Activated CD4-positive, alpha-beta T cell treated with anti-CD3 and anti-CD28 coated beads for 48 hours (primary cell): ENCODE data around the gene ANKRD36B.
"Not testable (repeated sequence)": the region's sequence is repeated elsewhere in the genome, so short reads cannot be mapped to it uniquely, and the experiment has no call there.

Source experiments
- DNase-seq: peaks from one replicate; pipeline ENCODE4 v3.0.0-alpha.2; 2020

Gene ANKRD36B

DNA sequence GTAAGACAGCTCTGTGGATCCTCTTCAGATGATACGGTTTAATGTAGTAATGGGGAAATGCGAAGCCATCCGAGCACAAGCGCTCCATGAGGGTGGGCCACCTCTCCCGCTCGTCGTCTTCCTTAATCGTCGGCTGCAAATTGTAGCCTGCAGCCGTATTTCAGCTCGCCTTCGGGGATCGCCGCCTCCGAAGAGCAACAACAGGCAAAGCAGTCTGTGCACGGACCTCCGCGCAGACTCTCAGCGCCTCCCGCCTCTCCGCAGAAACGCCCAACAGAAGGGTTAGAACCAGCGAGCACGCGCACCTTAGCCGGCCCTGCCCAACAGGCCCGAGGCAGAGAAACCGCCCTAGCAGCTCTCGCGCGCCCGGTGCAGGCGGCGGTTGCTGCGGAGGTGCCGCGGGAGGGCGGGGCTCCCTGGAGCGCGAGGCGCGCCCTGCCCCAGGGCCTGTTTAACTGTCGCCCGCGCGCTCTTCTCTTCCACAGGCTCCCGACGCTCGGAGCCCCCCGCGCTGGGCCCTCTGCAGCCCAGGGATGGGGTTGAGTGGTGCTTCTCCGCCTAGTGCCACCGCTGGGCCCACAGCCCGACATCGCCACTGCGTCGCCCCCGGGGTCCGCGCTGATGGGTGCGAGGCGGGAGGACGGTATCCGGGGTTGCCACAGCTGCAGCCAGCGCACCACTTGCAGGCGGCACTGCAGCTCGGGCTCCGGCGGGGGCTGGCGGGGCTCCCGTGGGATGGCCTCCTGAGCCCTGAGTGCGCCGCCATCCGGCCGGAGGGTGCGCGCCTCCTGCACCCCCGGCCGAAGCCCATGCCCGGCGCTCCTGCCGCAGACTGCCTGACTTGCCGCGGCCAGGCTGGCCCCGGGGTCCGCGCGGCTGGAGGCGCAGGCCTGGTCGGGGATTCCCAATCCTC is at the start of gene ANKRD36B:
Gene ANKRD36B (minus strand): TSS at position 280 of the 913 bp plus-strand sequence. CDS start 192 bp downstream, at position 88.
- peak; percentile 81 for DNase-seq

DNA sequence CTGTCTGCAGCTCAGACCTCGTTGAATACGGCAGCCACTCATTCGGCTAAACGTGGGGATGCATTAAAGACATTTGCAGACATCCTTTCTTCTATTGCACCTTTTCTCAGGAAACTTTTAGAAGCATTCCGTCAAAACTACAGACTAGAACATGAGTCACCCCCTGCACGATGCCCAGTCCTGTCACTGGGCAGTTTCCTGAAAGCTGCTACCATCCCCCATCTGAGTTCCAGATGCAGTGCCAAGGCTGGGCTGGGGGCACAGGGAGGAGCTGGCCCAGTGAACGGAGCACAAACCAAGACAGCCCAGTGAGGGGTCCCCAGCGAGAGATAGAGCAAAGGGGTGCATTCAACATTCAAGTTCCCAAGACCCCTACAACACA is 36.4 kb upstream of the ANKRD36B start:
- DNase-seq = not testable (repeated sequence)

DNA sequence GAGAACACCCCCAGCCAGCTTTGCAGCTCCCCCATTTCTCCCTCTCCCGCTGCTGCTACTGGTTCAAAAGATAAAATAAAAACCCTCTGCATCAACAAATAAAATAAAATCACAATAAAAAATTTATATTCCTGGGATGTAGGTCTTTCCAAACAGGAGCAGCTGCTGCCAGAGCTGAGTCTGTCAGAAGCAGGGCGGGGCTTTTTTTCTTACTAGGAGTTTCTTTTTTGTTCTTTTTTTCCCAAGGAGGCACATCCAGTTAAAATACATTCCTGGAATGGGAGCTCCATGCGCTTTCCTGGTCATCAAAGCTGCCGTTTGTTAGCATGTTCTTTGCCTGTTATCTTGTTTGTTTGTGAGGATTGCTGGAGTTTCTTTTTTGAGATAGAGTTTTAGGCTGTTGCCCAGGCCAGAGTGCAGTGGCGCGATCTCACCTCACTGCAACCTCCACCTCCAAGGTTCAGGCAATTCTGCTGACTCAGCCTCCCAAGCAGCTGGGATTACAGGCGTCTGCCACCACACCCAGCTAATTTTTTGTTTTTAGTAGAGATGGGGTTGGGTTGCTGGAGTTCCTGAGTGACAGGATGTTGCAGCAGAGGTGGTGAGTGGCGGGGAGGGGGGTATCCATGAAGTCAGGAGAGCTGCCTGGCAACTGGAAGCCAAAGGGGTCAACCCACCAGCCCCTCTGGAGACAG is 35.8 kb upstream of the ANKRD36B start:
- DNase-seq = not testable (repeated sequence)

DNA sequence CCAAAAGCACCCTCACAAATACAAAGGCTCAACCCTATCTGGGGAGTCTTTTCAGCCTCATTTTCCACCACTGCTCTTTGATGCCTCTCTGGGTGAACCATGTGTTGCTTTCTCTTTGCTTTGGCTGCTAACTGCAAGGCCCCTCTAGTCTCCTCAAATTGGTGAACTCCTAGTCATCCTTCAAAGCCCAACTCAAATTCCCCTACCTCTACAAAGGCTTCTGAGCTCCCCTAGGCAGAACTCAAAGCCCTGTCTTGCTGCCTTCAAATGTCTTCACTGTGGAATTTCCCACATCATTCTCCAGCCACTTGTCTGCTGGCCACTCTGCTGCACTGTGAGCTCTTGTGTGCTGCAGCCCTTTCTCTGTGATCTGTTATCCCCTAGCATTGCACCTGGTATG is 33.3 kb upstream of the ANKRD36B start:
- DNase-seq = not testable (repeated sequence)

DNA sequence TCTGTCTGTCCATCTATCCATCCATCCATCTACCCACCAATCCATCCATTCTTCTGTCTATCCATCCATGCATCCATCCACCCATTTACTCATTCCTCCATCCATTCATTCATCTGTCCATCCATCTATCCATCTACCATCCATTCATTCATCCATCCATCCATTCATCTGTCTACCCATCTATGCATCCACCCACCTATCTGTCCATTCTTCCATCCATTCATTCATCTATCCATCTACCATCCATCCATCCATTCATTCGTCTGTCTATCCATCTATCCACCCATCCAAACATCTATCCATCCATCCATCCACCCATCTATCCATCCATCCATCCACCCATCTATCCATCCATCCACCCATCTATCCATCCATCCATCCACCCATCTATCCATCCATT is 30.8 kb upstream of the ANKRD36B start:
- not testable (repeated sequence) for DNase-seq

DNA sequence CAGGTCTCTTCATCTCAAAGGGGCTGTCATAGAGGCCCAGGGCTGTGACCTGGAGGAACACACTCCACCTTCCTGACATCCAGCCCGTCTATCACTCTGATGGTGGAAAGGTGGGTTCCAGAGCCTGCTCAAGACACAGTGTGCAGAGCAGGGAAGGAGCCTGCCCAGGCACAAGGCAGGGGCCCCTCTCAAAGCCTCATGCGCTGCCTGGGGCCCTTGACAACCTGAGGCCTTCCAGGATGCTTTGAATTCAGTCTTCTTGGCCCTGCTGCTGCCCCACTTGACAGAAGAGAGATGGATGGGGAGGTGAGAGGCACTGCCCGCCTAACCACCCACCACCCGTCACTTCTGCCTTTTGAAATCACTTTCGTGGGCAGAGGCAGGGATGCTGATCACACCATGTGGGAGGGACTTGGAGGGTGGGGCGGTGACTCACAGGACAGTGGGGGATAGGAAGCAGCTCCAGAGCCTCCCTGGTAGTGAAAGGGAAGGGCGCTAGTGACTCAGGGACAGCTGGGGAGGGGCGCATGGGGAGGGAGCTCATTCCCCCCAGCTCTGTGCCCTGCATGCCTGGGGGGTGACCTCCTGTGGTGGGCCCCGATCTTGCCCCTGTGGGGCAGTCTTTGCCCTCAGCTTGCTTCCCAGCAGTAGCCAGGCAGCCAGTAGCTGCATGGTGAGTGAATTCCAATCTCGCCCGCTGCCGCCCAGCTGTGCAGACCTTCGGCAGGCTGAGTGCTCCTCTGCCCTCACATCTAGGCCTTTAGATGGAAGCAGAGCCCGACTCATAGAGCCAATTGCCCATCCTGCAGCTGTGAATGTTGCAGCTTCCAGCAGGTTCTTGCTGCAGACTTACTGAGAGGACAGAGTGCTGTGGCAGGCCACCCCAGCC is 29.5 kb upstream of the ANKRD36B start:
- DNase-seq = not testable (repeated sequence)

DNA sequence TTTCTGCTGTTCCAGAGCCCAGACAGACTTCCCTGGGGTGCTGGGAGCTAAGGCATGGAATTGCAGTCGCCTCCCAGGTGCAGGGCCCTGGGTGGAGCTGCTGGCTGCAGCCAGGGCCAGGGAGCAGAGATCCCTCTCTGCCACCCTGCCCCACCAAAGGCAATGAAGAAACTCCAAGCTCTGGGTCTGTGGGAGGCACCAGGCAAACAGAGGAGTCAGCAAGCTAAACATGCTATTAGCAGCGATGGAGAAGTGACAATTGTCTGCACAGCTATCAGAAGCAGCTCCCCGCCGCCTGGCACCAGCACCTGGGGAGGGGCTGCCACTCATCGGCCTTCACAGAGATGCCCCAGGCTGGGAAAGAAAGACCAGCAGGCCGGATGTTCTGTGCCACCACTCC is 28.2 kb upstream of the ANKRD36B start:
- DNase-seq = no peak

DNA sequence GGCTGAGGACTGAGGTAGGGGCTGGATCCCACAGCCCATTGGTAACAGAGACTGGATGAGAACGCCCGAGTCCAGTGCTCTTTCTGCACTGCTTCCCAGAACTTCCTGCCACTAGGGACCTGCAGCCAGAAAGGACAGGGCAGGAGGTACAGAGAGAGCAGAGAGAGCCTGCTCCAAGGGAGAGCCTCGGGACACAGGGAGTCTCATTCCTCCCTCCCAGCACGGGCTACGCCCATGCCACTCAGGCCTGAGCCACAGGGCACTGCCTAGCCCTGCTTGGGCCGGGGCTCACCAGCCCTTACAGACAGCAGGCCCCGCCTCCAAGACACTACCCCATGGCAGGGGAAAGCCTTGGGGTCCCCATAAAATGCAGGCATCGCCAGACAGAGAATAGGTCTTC is 26.1 kb upstream of the ANKRD36B start:
- DNase-seq = not testable (repeated sequence)

DNA sequence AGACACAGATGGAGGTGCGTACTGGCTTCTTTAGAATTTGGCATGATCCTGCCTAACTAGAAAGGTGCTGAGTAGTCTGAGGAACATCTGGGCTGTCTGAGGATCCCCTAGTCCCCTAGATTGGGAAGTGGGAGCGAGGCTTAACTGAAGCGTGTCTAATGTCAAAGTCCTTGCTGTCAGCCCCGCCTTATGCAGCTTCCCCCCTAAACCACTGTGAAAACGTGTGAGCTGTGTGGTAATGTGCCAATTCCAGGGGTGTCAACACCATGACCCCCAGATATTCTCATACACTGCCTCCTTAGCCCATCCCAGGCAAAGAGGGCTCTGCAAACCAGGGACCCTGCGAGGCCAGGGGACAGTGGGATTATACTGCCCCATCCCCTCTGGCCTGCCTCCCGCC is 22.2 kb upstream of the ANKRD36B start:
- not testable (repeated sequence) for DNase-seq

DNA sequence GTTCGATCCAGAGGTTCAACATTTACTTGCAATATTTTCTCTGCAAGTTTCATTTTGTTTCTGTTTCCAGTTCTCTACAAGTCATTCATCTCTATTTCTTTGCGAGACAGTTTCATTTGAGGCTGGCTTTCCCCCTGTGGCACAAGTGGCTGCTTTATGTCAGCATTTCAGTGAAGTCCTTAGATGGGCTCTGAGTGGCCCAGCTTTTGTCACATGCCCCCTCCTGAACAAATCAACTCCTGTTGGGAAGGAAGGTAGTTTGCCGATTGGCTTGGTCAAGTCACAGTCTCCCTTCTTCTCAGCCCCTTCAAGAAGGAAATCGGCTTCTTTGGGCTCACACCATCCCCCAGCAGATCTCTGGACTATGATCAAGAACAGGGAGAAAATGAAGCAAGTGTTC is 19.1 kb upstream of the ANKRD36B start:
- not testable (repeated sequence) for DNase-seq

DNA sequence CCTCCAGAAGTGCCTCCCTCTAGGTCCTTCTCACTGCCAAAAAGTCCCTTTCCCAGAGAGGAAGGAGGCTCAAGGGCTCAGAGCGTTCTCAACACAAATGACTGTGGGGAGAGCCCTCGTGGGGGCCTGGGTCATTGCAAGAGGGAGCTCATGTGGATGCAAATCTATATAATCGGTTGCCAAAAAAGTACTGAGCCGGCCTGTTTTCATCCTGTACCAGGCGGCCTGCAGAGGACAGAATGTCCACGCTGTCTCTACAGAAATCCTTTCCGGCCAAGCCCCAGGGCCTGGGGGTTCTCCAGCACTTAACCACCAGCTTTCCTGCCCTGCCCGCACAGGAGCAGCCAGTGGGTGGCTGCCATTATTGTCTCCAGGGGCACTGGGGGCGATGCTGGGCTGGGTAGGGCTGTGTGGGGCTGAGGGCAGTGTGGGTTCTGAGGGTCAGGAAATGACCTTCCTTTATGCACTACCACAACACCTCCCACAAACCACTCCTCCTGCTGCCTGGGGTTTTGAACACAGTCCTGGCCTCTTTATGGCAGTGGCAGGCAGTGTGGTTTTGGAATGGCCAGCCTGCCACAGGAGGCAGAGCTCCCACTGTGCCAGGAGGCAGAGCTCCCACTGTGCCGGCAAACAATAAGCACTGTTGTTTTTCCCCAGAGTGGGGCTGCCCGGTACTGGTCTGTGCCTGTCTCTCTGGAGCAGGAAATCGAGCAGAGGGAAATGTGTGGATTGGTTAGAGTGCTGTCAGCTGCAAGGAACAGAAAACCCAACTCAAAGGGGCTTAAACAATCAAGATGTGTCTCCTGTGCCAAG is 16.1 kb upstream of the ANKRD36B start:
- DNase-seq = not testable (repeated sequence)

DNA sequence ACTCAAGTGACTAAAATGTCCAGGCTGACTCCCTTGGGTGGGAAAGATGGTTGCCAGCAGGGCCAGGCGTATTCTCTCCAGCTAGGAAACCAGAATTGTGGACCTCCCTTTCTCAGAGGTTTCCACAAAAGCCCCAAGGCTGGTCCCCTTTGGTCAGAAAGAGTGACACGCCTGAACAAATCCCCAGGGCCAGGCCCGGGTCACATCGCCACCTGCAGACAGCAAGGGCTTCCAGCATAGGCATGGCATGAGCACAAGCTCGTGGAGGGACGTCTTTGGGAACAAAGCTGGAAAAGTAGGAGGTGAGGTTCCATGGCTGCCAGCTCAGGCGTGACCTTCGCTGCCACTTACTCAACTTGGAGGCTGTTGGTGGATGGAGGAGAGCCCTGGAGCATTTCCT is 15.4 kb upstream of the ANKRD36B start:
- not testable (repeated sequence) for DNase-seq

DNA sequence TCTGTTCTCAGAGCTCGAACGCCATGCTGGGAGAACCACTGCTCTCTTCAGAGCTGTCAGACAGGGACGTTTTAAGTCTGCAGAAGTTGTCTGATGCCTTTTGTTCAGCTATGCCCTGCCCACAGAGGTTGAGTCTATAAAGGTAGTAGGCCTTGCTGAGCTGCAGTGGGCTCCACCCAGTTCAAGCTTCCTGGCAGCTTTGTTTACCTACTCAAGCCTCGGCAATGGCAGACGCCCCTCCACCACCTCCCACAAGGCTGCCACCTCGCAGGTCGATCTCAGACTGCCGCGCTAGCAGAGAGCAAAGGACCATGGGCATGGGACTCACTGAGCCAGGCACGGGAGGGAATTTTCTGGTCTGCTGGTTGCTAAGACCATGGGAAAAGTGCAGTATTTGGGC is 11.9 kb upstream of the ANKRD36B start:
- DNase-seq = not testable (repeated sequence)

DNA sequence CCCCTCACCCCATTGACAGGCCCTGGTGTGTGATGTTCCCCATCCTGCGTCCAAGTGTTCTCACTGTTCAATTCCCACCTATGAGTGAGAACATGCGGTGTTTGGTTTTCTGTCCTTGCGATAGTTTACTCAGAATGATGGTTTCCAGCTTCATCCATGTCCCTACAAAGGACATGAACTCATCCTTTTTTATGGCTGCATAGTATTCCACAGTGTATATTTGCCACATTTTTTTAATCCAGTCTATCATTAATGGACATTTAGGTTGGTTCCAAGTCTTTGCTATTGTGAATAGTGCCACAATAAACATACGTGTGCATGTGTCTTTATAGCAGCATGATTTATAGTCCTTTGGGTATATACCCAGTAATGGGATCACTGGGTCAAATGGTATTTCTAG is 6.5 kb upstream of the ANKRD36B start:
- DNase-seq = not testable (repeated sequence)

DNA sequence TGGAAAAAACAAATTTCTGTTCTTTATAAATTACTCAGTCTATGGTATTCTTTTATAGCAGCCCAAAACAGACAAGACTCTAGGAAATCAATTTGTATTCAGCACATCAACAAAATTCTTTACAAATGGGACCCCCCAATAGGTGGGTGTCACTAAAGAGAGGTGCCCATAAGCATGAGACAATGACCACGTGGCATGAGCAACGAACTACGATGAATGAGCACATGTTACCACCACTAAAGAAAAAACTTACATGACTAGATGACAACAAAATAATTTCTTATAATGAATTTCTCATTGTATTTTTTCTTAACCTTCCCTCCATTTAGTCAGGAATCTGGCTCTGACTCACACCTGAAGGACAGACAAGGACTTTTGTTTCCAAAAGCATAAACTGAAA is 3.8 kb upstream of the ANKRD36B start:
- DNase-seq = not testable (repeated sequence)

DNA sequence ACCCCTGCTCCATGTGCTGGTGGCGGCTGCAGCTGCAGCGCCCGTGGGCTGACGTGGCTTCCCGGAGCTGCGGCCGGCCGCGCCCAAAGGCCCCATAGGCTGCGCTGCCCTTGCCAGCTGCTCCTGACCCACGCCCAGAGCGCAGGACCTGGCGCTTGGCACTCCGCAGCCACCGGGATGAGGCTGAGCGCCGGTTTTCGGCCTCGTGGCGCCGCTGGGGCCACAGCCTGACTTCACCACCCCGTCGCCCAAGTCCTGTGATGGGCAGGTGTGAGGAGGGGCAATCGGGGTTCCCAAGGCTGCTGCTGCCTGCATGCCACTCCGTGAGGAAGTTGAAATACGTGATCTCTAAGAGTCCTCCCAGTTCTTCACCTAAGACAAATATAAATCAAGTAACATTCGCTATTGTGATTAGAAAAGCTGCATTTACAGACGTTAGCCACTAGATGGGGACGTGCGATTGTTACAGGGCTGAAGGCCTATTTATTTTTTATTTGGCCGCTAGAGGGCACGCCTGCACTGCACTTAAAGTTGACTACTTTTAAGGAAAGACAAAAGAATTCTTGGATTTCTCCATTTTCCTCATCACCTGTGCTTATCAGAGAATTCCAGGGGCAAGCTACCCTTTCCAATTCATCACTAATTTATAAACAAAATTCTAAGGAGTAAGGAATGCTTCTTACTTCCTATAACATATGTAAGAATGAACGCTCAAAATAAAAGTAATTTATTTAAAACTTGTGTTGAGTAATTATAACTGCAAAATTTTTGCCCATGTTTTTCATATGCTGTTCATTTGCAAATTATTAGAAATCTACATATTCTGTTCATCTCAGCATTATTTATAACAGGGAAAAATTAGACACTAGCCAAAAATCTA is 1.1 kb upstream of the ANKRD36B start:
- peak; percentile 81 for DNase-seq

DNA sequence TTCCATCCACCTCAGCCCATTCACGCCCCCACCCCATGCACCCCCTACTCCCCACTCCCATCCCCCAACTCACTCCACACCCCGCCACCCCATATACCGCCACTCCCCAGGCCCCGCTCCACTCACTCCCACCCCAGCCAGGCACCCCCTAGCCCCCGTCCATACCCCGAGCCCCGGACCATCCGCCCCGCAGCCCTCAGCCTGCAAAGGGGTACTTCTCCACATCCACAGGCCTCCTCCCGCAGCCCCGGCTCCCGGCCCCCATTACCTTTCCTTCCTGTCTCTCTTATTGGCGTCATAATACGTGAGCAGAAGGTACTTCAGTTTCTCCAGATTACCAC is 450 bp downstream of the ANKRD36B start:
- DNase-seq = not testable (repeated sequence)

DNA sequence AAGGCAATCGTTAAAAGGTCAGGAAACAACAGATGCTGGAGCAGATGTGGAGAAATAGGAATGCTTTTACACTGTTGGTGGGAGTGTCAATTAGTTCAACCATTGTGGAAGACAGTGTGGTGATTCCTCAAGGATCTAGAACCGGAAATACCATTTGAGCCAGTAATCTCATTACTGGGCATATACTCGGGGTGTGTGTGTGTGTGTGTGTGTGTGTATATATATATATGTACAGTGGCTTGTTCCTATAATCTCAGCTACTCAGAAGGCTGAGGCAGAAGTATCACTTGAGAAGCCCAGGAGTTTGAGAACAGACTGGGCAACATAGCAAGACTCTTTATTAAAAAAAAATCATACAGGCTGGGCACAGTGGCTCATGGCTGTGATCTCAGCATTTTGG is 24.0 kb downstream of the ANKRD36B start:
- DNase-seq = not testable (repeated sequence)

DNA sequence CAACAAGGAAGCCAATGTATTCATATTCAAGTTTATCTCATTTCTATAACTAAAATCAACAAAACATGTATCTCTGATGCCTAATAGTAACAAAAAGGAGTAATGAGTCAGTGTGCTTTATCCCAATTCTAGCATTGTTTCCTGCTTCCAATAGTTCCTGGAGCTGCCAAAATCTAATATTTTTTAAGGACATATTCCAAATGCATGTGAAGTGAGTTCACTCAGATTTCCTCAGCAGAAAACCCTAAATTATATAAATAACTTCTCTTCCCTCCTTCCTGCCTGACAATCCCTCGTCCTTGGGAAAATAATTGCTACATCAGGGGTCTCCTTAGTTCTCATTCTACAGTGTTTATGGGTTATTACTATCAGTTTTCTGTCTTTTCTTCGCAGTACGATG is 37.3 kb downstream of the ANKRD36B start:
- DNase-seq = not testable (repeated sequence)

DNA sequence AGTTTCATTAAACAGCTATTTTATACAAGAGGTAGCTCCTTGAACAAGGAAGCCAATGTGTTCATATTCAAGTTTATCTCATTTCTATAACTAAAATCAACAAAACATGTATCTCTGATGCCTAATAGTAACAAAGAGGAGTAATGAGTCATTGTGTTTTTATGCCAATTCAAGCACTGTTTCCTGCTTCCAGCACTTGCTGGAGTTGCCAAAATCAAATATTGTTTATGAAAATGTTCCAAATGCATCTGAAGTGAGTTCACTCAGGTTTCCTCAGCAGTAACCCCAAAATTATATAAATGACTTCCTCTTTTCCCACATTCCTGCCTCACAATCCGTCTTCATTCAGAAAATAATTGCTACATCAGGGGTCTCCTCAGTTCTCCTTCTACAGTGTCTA is 39.2 kb downstream of the ANKRD36B start:
- not testable (repeated sequence) for DNase-seq

DNA sequence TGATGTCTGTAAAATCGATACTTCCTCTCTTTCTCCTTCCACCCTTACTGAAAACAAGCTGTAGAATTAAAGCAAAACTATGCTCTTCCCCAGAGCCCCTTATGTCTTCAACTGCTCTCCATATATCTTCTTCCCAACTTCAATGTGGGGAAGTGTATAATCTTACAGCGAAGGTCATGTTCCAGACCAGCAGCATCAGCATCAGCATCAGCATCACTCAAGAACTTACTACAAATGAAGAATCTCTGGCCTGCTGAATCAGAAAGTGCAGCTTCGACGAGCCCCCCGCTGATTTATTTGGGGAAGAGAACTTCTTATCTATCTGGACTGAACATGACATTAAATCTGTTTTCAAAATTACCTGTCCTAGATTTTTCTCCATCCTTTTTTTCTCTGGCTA is 40.6 kb downstream of the ANKRD36B start:
- DNase-seq = not testable (repeated sequence)
